ENCODE data around the gene PATL1.

- TF ChIP-seq RARB (CRISPR knock-in tag; IDR thresholded peaks at IDR 0.05) = no peak
- TF ChIP-seq CREB5 (CRISPR knock-in tag; IDR thresholded peaks at IDR 0.05; ENCODE audit: low read depth) = no peak
- TF ChIP-seq PPARA (CRISPR knock-in tag; IDR thresholded peaks at IDR 0.05; ENCODE audit: borderline replicate concordance) = no peak
Measured at GRCh38 chr11:59647245-59647980, 21.4 kb downstream of the PATL1 start.
